ENCODE data around the gene DHX15. TPM values are rescaled to one million over a fixed set of nuclear protein-coding genes. Genes with fewer than 3 reads are reported as not detected.

The DHX15 gene
- total and polyA plus RNA-seq, 2 experiments from 2014 or later, result 226 to 372 TPM

GRCh38 chr4:24589448-24589847, 5.1 kb upstream of the DHX15 start:
- Histone ChIP-seq H4K20me1 (replicated peaks; ENCODE audit: insufficient read depth) (no peaks in the 10 kb centered on the region), H3F3A (replicated peaks; ENCODE audit: low read depth) (no peaks in the 10 kb centered on the region; the same call in 1 of the 2 replicates), H3K27me3 (ENCODE audit: insufficient read depth) (no peaks in the 10 kb centered on the region), H3K4me2 (no peak overlapping the region), H3K9me2 (ENCODE audit: insufficient read depth) (no peaks in the 10 kb centered on the region), H2AFZ (no peak overlapping the region), H3K4me1 (ENCODE audit: insufficient read depth) (no peaks in the 10 kb centered on the region; the same call in 1 of the 2 replicates), H3K36me3 (ENCODE audit: insufficient read depth) (0 out of 2 replicates have a peak, but pooled peaks cover 8% of the 10 kb centered on the region), H3K79me2 (replicated peaks; ENCODE audit: insufficient read depth) (peaks cover 8% of the 10 kb centered on the region), H3K27ac (ENCODE audit: low read depth) (no peak overlapping the region), H3K4me3 (no peak overlapping the region)
- DNase-seq (ENCODE audit: low spot score) (no peak), ATAC-seq (no peak)
- Mint-ChIP-seq H3K4me1 (peaks cover 5% of the 10 kb centered on the region), H3K27me3 (ENCODE audit: insufficient read depth, low read depth, poor library complexity) (peaks cover 5% of the 10 kb centered on the region), H3K27ac (no peak overlapping the region), H3K4me3 (no peak overlapping the region), H3K9me3 (peaks cover 34% of the 10 kb centered on the region), H3K36me3 (ENCODE audit: low read depth) (peaks cover 17% of the 10 kb centered on the region)
- TF ChIP-seq ETS1 (IDR thresholded peaks at IDR 0.05) (no peak), REST (IDR thresholded peaks at IDR 0.05; ENCODE audit: unreplicated experiment) (no peak), CREB1 (CRISPR knock-in tag; IDR thresholded peaks at IDR 0.05; ENCODE audit: low read depth) (no peak), EZH2 (IDR thresholded peaks at IDR 0.05; ENCODE audit: low read depth, unreplicated experiment) (no peak), NANOG (IDR thresholded peaks at IDR 0.05; ENCODE audit: borderline replicate concordance) (no peak), ZNF331 (CRISPR knock-in tag; IDR thresholded peaks at IDR 0.05; ENCODE audit: low read depth) (no peak), EZH2phosphoT487 (IDR thresholded peaks at IDR 0.05; ENCODE audit: unreplicated experiment) (no peak)

GRCh38 chr4:24588216-24588954, 4.0 kb upstream of the DHX15 start:
- H3K79me2 ChIP-seq (replicated peaks; ENCODE audit: insufficient read depth), result peaks cover 17% of the 10 kb centered on the region
- H3K36me3 Mint-ChIP-seq (ENCODE audit: low read depth), result peaks cover 20% of the 10 kb centered on the region
- TF ChIP-seq JUNB (IDR thresholded peaks at IDR 0.05; ENCODE audit: unreplicated experiment) (no peak), ETS1 (IDR thresholded peaks at IDR 0.05) (no peak), NANOG (IDR thresholded peaks at IDR 0.05; ENCODE audit: borderline replicate concordance) (no peak), EZH2phosphoT487 (IDR thresholded peaks at IDR 0.05; ENCODE audit: unreplicated experiment) (no peak), STAT1 (IDR thresholded peaks at IDR 0.05; ENCODE audit: unreplicated experiment) (no peak), CTCF (conservative IDR thresholded peaks at IDR 0.05; ENCODE audit: low read depth in 2 of 2) (no peak), ZNF331 (CRISPR knock-in tag; IDR thresholded peaks at IDR 0.05; ENCODE audit: low read depth) (no peak)

More at GRCh38 chr4:24588216-24588954, 4.0 kb upstream of the DHX15 start:
- H2AFZ ChIP-seq, result no peak overlapping the region; the same call in 1 of the 2 replicates
- no peak overlapping the region for H3K27ac ChIP-seq (ENCODE audit: low read depth)
- Mint-ChIP-seq H3K4me3 (no peak overlapping the region), H3K27me3 (ENCODE audit: insufficient read depth, low read depth, poor library complexity) (peaks cover 11% of the 10 kb centered on the region), H3K27ac (no peak overlapping the region), H3K9me3 (peaks cover 37% of the 10 kb centered on the region), H3K4me1 (peaks cover 5% of the 10 kb centered on the region)
- H3K9me2 ChIP-seq (ENCODE audit: insufficient read depth), result no peaks in the 10 kb centered on the region
- no peaks in the 10 kb centered on the region; the same call in 1 of the 2 replicates for H3F3A ChIP-seq (replicated peaks; ENCODE audit: low read depth)
- H3K4me1 ChIP-seq (ENCODE audit: insufficient read depth), result no peaks in the 10 kb centered on the region
- no peak overlapping the region for H3K4me3 ChIP-seq
- DNase-seq (ENCODE audit: low spot score), result no peak
- H3K27me3 ChIP-seq (ENCODE audit: insufficient read depth), result no peaks in the 10 kb centered on the region
- no peak for ATAC-seq
- 0 out of 2 replicates have a peak, but pooled peaks cover 8% of the 10 kb centered on the region for H3K36me3 ChIP-seq (ENCODE audit: insufficient read depth)
- no peak overlapping the region for H3K4me2 ChIP-seq
- no peaks in the 10 kb centered on the region for H4K20me1 ChIP-seq (replicated peaks; ENCODE audit: insufficient read depth)

Data from GM23338 (cell line).